GM12874 (cell line): Measurements from ENCODE around the gene PTPRD.

Source experiments
- CTCF ChIP-seq: IDR thresholded peaks from 2 replicates; pipeline ENCODE4 v1.5.1; 2011; ENCODE audit warnings: low read depth, mild to moderate bottlenecking, control low read depth, low read length, moderate library complexity; ENCODE audit not compliant: insufficient read depth

The PTPRD gene

GRCh38 chr9:9774471-9774870 lies 838.3 kb downstream of the PTPRD start:
- TF ChIP-seq CTCF = no peak

- TF ChIP-seq CTCF = no peak
These were observed 841.5 kb downstream of the PTPRD start for GRCh38 chr9:9771314-9771713.

- no peak for TF ChIP-seq CTCF
These were observed 848.0 kb downstream of the PTPRD start for GRCh38 chr9:9764821-9765220.

DNA sequence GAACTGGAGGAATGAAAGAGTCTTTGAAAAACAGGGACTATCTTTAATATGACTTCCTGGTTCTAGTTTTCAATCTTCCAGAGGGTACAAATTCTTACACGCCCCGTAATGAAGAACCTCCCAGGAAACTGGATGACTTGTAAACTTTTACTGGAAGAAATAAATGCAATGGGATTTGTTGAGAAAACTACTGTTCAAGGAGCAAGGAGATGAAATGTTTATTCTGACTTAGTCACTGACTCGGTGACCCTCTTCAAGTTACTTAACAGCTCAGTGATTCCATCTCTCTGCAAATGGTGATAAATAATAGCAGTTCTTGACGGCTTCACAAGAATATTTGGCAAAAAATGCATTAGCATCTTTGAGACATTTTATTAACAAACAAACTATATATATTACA lies 858.6 kb downstream of the PTPRD start:
- no peak for TF ChIP-seq CTCF

GRCh38 chr9:9753266-9753665 lies 859.5 kb downstream of the PTPRD start:
- TF ChIP-seq CTCF = no peak

GRCh38 chr9:9752722-9753121 lies 860.1 kb downstream of the PTPRD start:
- no peak for TF ChIP-seq CTCF

- TF ChIP-seq CTCF = no peak
These were observed 860.8 kb downstream of the PTPRD start for GRCh38 chr9:9751996-9752395.

DNA sequence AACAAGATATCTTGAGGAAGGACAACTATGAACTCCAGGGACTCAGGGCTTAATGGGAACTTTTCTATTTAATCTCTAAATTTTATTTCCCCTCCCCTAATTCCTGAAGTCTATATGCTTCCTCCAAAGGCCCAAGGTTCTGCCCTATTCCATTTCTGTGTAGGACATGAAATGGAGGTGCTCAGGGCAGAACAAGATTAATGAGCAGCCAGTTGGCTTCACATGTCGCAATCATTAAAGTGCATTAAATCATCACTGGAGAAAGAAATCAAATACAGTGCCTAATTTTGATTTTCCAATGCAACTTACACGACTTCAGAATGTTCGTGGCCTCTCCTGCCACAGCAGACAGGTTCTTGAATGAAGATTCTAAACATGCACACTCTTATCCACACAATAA lies 862.1 kb downstream of the PTPRD start:
- TF ChIP-seq CTCF = no peak
